Neuronal stem cell (in vitro differentiated cells): ENCODE results near the gene RPRD1A.

Experiments used
- DNase-seq: peaks from one replicate; pipeline ENCODE4 v3.0.0-alpha.2; 2013; ENCODE audit warnings: low spot score
- H2AFZ ChIP-seq: one replicate; pipeline ENCODE4 v1.6.1; 2013; ENCODE audit warnings: mild to moderate bottlenecking, low read length, inconsistent platforms
- H2AK5ac ChIP-seq: 2 replicates; pipeline ENCODE4 v1.6.1; 2013; ENCODE audit warnings: low read depth, mild to moderate bottlenecking, inconsistent platforms, low read length, moderate library complexity, mixed read lengths
- H2BK120ac ChIP-seq: 2 replicates; pipeline ENCODE4 v1.6.1; 2013; ENCODE audit warnings: low read depth, mild to moderate bottlenecking, inconsistent platforms, low read length, moderate library complexity, mixed read lengths
- H2BK12ac ChIP-seq: one replicate; pipeline ENCODE4 v1.6.1; 2013; ENCODE audit warnings: low read length, inconsistent platforms
- H2BK15ac ChIP-seq: 2 replicates; pipeline ENCODE4 v1.6.1; 2013; ENCODE audit warnings: mild to moderate bottlenecking, low read length, inconsistent platforms, mixed read lengths
- H2BK5ac ChIP-seq: one replicate; pipeline ENCODE4 v1.6.1; 2013; ENCODE audit warnings: inconsistent platforms, mild to moderate bottlenecking, low read length, moderate library complexity
- H3K14ac ChIP-seq: one replicate; pipeline ENCODE4 v1.6.1; 2013; ENCODE audit warnings: low read length, inconsistent platforms
- H3K18ac ChIP-seq: 2 replicates; pipeline ENCODE4 v1.6.1; 2013; ENCODE audit warnings: low read length, inconsistent platforms
- H3K23ac ChIP-seq: 2 replicates; pipeline ENCODE4 v1.6.1; 2013; ENCODE audit warnings: low read depth, mild to moderate bottlenecking, mixed read lengths, low read length, inconsistent platforms; ENCODE audit not compliant: poor library complexity
- H3K27ac ChIP-seq: replicated peaks from 3 replicates; pipeline ENCODE4 v1.5.1; 2013; ENCODE audit warnings: low read length, inconsistent platforms
- H3K27me3 ChIP-seq, 3 experiments: 2 replicates each; pipeline ENCODE4 v1.6.1; 2013; ENCODE audit warnings: low read length in 3 of 3, mild to moderate bottlenecking in 2 of 3, inconsistent platforms in 1 of 3, low read depth in 1 of 3, mixed read lengths in 1 of 3, moderate library complexity in 1 of 3; ENCODE audit not compliant: control insufficient read depth in 3 of 3, insufficient read depth in 3 of 3
- H3K36me3 ChIP-seq, 2 donors: replicated peaks in 1 of 2; 2 replicates each; pipeline ENCODE4 v1.6.1; 2013; ENCODE audit warnings: low read length in 2 of 2; ENCODE audit not compliant: control insufficient read depth in 2 of 2, insufficient read depth in 2 of 2
- H3K4ac ChIP-seq: 2 replicates; pipeline ENCODE4 v1.6.1; 2013; ENCODE audit warnings: inconsistent platforms, mild to moderate bottlenecking, low read length, moderate library complexity
- H3K4me1 ChIP-seq, 2 donors: 1 replicate in 1 of 2; 2 replicates in 1 of 2; pipeline ENCODE4 v1.6.1; 2013; ENCODE audit warnings: low read length in 2 of 2, low read depth in 1 of 2; ENCODE audit not compliant: control insufficient read depth in 2 of 2, insufficient read depth in 1 of 2
- H3K4me2 ChIP-seq: one replicate; pipeline ENCODE4 v1.6.1; 2013; ENCODE audit warnings: mild to moderate bottlenecking, low read length, inconsistent platforms; ENCODE audit not compliant: insufficient read depth, poor library complexity, severe bottlenecking
- H3K4me3 ChIP-seq, 2 donors: 2 replicates each; pipeline ENCODE4 v1.5.1; 2013; ENCODE audit warnings: low read length in 2 of 2, mild to moderate bottlenecking in 2 of 2, inconsistent platforms in 1 of 2, moderate library complexity in 1 of 2
- H3K79me1 ChIP-seq: one replicate; pipeline ENCODE4 v1.6.1; 2013; ENCODE audit warnings: low read depth, mild to moderate bottlenecking, inconsistent platforms, low read length, moderate library complexity
- H3K9ac ChIP-seq: one replicate; pipeline ENCODE4 v1.6.1; 2013; ENCODE audit warnings: mild to moderate bottlenecking, low read depth, low read length, inconsistent platforms; ENCODE audit not compliant: poor library complexity
- H3K9me3 ChIP-seq, 2 donors: replicated peaks in 1 of 2; 2 replicates each; pipeline versions ENCODE3 to v1.6.1; 2013; ENCODE audit warnings: low read length in 2 of 2, mild to moderate bottlenecking in 2 of 2, inconsistent platforms in 1 of 2, low read depth in 1 of 2, mixed read lengths in 1 of 2, moderate library complexity in 1 of 2; ENCODE audit not compliant: control insufficient read depth in 2 of 2, insufficient read depth in 1 of 2
- H4K8ac ChIP-seq: one replicate; pipeline ENCODE4 v1.6.1; 2013; ENCODE audit warnings: low read depth, mild to moderate bottlenecking, inconsistent platforms, low read length, moderate library complexity
- H4K91ac ChIP-seq: one replicate; pipeline ENCODE4 v1.6.1; 2013; ENCODE audit warnings: low read length, low read depth, mild to moderate bottlenecking, inconsistent platforms; ENCODE audit not compliant: poor library complexity
- WGBS, 2 donors: extraction: QIAGEN DNeasy Blood & Tissue Kit; methylation state at CpG; one replicate each; pipeline ENCODE4 v1.1.7; 2013; ENCODE audit warnings: missing lambda C conversion rate in 2 of 2, mixed read lengths in 1 of 2; ENCODE audit not compliant: insufficient read length in 2 of 2, insufficient replicate concordance in 1 of 2; ENCODE audit errors: extremely low coverage in 2 of 2; 5-methylcytosine and 5-hydroxymethylcytosine counted together

Gene RPRD1A

DNA sequence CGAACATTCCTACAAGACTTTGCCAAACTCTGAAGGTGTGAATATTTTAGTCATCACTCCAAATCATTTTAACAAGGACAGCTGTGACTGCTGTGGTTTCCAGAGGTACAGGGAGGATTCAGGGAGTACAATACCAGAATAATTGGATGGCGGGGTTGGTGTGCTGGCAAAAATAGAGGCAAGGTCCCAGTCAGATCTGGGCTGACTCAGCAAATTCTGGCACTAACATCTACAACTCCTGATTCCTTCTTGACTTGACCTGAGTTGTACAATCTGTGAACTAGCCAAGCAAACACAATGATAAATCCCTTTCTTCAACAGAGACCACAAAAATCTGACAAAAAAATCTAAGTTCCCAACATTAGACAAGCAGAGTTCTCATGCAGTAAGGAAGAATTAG is 54.5 kb downstream of the RPRD1A start:
- Histone ChIP-seq H2BK120ac (no peak overlapping the region), H3K4ac (no peak overlapping the region), H3K4me3 (no peak overlapping the region), H3K18ac (no peak overlapping the region), H2BK12ac (no peak overlapping the region), H3K36me3 (peaks cover 0 to 6% of the 10 kb centered on the region in 2 donors), H2AK5ac (no peak overlapping the region), H3K4me2 (no peak overlapping the region), H3K79me1 (peaks cover 1% of the 10 kb centered on the region), H3K9me3 (no peaks in the 10 kb centered on the region), H3K23ac (no peak overlapping the region), H2BK5ac (no peak overlapping the region), H4K91ac (no peak overlapping the region), H3K9ac (no peak overlapping the region), H3K4me1 (no peaks in the 10 kb centered on the region), H2BK15ac (no peak overlapping the region), H3K27me3 (no peaks in the 10 kb centered on the region), H2AFZ (no peak overlapping the region), H3K27ac (no peak overlapping the region), H3K14ac (no peak overlapping the region), H4K8ac (no peak overlapping the region)
- no CpG with 5 or more reads among the region's 2 CpGs for WGBS, 2 donors
- DNase-seq: no peak

DNA sequence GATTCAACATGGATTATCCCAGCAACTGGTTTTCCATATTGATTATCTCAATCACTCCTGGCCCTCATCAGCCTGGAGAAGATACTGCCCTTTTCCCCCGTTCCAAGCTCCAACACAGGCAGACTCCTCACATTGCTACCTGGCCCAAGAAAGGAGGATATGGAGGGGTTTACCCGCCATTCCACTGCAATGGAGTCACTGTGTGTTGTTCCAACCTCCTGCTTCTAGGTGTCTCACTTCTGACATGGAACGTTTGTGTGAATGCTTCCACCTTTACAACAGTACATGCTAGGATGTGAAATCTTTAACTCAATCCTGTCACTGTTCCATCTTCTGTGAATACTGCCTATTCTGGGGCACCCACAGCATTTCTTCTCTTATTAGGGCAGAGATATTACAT is 58.1 kb downstream of the RPRD1A start:
- H2AFZ ChIP-seq: no peak overlapping the region
- no peak overlapping the region for H3K23ac ChIP-seq
- H3K4me2 ChIP-seq: no peak overlapping the region
- no peak overlapping the region for H2BK15ac ChIP-seq
- no peaks in the 10 kb centered on the region for H3K9me3 ChIP-seq
- H3K4me3 ChIP-seq: no peak overlapping the region
- peaks cover 1% of the 10 kb centered on the region for H3K79me1 ChIP-seq
- no peak overlapping the region for H2BK5ac ChIP-seq
- no peak overlapping the region for H2BK12ac ChIP-seq
- no peak overlapping the region for H4K8ac ChIP-seq
- peaks cover 0 to 3% of the 10 kb centered on the region in 2 donors for H3K36me3 ChIP-seq
- no peak overlapping the region for H3K4ac ChIP-seq
- H3K14ac ChIP-seq: no peak overlapping the region
- no peak for DNase-seq
- H3K9ac ChIP-seq: no peak overlapping the region
- no peak overlapping the region for H3K27ac ChIP-seq
- H4K91ac ChIP-seq: no peak overlapping the region
- H2AK5ac ChIP-seq: no peak overlapping the region
- H2BK120ac ChIP-seq: no peak overlapping the region
- H3K27me3 ChIP-seq: no peaks in the 10 kb centered on the region
- H3K18ac ChIP-seq: no peak overlapping the region
- WGBS, 2 donors: no CpG with 5 or more reads among the region's 3 CpGs
- no peaks in the 10 kb centered on the region for H3K4me1 ChIP-seq

DNA sequence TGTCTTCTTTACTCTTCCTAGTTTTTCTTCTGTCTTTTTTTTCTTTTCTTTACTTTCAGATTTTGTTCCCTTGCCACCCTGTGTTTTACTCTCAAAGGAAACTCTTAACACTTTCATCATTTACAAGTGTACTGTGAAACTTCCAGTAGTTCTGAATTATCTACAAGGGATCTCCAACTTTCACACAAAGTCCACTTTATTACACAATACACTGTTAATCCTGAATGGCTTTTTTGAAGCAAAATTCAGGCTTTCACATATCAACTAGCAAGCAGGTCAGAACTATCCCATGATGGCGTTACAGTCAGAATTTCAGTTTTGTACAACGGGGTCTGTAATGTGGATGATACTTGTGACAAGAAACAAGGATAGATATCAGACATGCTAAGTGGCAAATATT is 60.4 kb downstream of the RPRD1A start:
- H3K9me3 ChIP-seq: no peaks in the 10 kb centered on the region
- H3K4ac ChIP-seq: no peak overlapping the region
- H3K9ac ChIP-seq: no peak overlapping the region
- H3K27me3 ChIP-seq: no peaks in the 10 kb centered on the region
- no peak overlapping the region for H2AK5ac ChIP-seq
- H3K36me3 ChIP-seq: peaks cover 0 to 3% of the 10 kb centered on the region in 2 donors
- H2BK15ac ChIP-seq: no peak overlapping the region
- no peak overlapping the region for H3K14ac ChIP-seq
- H2AFZ ChIP-seq: no peak overlapping the region
- no peak overlapping the region for H3K27ac ChIP-seq
- no peak overlapping the region for H2BK5ac ChIP-seq
- H3K79me1 ChIP-seq: peaks cover 1% of the 10 kb centered on the region
- H4K8ac ChIP-seq: no peak overlapping the region
- H3K4me3 ChIP-seq: no peak overlapping the region
- H2BK12ac ChIP-seq: no peak overlapping the region
- no peak overlapping the region for H2BK120ac ChIP-seq
- no peak overlapping the region for H3K23ac ChIP-seq
- no peak overlapping the region for H3K4me2 ChIP-seq
- H4K91ac ChIP-seq: no peak overlapping the region
- no peak for DNase-seq
- WGBS, 2 donors: no CpG with 5 or more reads among the region's 2 CpGs
- H3K18ac ChIP-seq: no peak overlapping the region
- H3K4me1 ChIP-seq: no peaks in the 10 kb centered on the region

DNA sequence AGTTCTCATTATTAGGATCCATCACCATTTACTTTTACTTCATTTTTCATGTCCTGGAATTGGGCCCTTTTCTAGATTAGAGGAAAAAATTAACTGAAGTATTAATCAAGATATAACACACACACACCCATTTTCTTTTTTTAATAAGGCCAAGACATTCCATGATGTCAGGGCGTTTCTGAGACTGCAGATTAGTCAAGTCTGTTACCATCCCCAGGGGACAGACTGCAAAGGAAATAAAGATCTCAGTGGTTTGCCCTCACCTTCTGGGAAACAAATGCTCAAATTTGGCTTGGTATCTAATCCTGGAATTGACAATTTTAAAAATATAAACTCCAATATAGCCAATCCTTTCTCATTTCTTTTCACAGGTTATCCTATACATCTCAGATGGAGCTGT is 67.4 kb downstream of the RPRD1A start:
- no peak overlapping the region for H2BK15ac ChIP-seq
- no CpG with 5 or more reads among the region's 1 CpG for WGBS, 2 donors
- H3K4me1 ChIP-seq: no peaks in the 10 kb centered on the region
- no peak overlapping the region for H3K9ac ChIP-seq
- H3K4me2 ChIP-seq: no peak overlapping the region
- H3K79me1 ChIP-seq: no peaks in the 10 kb centered on the region
- no peak overlapping the region for H3K18ac ChIP-seq
- no peak overlapping the region for H4K91ac ChIP-seq
- H3K14ac ChIP-seq: no peak overlapping the region
- H2BK12ac ChIP-seq: no peak overlapping the region
- H2AK5ac ChIP-seq: no peak overlapping the region
- no peaks in the 10 kb centered on the region for H3K27me3 ChIP-seq
- H3K4me3 ChIP-seq: no peak overlapping the region
- no peak overlapping the region for H3K4ac ChIP-seq
- H2BK5ac ChIP-seq: no peak overlapping the region
- no peak overlapping the region for H4K8ac ChIP-seq
- H3K27ac ChIP-seq: no peak overlapping the region
- H2BK120ac ChIP-seq: no peak overlapping the region
- no peak overlapping the region for H3K23ac ChIP-seq
- DNase-seq: no peak
- H3K9me3 ChIP-seq: no peaks in the 10 kb centered on the region
- no peaks in the 10 kb centered on the region for H3K36me3 ChIP-seq
- H2AFZ ChIP-seq: no peak overlapping the region
